ENCODE data around the gene SLCO4A1. TPM values are rescaled to one million over a fixed set of nuclear protein-coding genes. Genes with fewer than 3 reads are reported as not detected.

The SLCO4A1 gene
- total RNA-seq, 1 donor from 2014 or later: 0.11 TPM

GRCh38 chr20:62606551-62607201 lies 35.6 kb upstream of the SLCO4A1 start:
- DNase-seq (ENCODE audit: low read depth): peak; percentile 56

DNA sequence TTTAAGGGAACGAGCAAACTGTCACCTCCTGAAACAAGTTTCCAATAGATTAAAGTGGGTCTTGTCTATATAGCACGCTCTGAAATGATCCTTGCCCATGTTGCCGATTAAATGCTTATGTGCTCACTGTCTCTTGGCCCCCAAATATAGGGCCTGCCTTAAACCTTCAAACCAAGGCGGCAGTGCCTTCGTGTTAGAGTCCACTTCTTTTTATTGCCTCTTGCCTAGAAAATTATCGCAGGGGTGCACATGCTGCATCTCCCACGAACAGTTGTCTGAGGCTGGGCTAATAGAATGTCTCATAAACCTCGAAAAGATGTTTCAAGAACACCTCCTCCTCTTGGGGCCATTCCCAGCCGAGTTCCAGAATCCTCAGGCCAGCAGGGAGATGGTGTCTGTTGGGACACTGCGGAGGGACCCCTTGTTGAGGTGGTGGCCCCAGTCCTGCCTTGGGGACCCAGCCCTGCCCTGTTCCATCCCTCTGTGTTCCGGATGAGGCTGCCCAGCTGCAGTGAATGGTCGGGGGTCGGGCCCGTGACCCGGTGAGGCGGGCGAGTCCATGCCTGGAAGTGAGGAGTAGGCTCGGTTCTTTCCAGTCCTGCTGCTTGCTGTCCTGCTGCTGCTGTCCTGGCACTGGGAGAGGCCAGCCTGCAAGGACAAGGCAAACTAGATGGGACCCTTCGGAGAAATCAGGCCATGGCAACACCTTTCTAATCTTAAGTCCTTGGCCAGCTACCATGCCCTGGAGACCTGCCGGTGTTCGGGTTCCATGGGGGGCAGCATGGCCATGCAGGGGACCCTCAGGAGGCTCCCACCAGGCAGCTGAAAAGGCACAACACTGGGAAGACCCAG lies 34.7 kb upstream of the SLCO4A1 start:
- DNase-seq (ENCODE audit: low read depth): peak; percentile 65

GRCh38 chr20:62608218-62608565 lies 34.1 kb upstream of the SLCO4A1 start:
- DNase-seq (ENCODE audit: low read depth): no peak

GRCh38 chr20:62609279-62609720 lies 33.0 kb upstream of the SLCO4A1 start:
- DNase-seq (ENCODE audit: low read depth): no peak

DNA sequence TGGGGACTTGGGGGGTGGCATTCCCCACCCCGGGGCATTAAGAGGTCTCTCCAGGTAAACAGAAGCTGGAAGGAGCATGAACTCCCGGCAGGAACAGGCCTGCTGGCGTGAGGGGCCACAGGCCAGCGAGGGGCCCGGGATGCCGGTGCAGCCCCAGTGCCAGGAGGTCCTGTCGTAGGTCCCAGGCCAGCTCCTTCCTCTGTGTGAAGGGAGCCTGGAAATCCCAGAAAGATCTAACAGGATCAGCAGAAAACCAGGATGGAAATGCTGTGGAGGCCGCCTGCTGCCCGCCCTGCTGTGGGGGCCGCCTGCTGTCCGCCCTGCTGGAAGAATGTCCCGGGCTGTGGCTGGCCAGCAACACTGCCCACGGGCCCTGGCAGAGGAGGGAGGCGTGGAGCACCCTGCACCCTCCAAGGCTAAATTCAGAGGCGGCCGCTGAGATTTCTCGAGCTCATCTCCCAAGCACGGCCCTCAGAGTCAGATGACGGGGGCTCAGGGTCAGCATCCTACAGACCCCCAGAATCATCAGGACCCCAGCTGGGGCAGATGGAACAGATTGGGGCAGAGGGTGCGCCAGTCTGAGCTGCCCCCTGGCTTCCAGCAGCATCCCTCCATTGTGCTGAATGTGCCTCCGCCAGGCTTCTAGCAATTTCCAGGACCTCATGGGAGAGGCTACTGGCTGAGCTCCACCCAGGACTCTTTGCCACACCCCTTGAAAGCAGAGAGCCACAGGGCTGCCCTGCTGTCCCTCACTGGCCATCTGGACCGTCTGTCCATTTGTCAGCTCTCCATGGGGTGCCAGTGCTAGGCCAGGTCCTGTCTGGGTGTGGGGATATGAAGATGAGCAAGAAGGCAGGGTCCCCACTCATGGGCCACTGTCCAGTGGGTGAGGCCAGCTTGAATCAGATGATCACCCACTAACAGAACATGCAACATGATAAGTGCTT lies 32.2 kb upstream of the SLCO4A1 start:
- no peak for DNase-seq (ENCODE audit: low read depth)

- DNase-seq (ENCODE audit: low read depth): no peak
These were observed 31.3 kb upstream of the SLCO4A1 start for GRCh38 chr20:62611012-62611411.

GRCh38 chr20:62611819-62612218 lies 30.5 kb upstream of the SLCO4A1 start:
- DNase-seq (ENCODE audit: low read depth): no peak

GRCh38 chr20:62614085-62614960 lies 28.0 kb upstream of the SLCO4A1 start:
- DNase-seq (ENCODE audit: low read depth): no peak

GRCh38 chr20:62614961-62615680 lies 27.2 kb upstream of the SLCO4A1 start:
- DNase-seq (ENCODE audit: low read depth): no peak

GRCh38 chr20:62615750-62616251 lies 26.5 kb upstream of the SLCO4A1 start:
- no peak for DNase-seq (ENCODE audit: low read depth)

GRCh38 chr20:62616728-62617621 lies 25.3 kb upstream of the SLCO4A1 start:
- peak; percentile 65 for DNase-seq (ENCODE audit: low read depth)

DNA sequence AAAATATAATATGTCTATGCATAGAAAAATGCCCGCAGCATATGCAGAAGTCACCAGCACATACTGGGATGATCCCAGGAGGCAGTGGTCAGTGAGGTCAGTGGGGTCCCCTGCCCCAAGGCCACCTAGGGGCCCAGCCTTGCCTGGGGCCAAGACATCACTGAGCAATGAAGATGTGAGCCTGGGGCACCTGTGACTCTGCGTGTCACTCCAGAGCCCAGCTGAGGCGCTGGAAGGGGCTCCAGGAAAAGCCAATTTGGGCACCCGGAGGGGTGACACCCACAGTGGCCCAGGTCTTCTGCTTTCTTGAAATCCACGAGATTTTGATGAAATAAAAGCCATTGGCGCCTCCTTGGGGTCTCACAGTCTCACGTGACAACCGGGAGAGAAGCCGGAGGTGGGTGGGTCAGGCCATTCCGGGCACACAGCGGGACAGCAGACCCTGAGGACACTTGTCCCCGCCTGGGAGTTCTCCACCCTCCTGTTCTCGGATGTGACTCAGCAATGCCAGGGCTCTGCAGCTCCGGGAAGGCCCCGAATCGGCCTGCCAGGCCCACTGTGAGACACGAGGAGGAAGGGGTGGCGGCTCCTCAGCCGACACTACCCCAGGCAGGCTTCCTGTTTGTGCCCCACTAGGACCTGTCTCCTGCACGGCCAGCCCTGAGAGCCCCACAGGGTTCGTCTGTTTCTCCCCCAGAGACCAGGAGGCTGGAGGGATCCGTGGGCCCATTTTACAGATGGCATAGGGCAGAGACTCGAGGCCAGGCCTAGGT lies 24.4 kb upstream of the SLCO4A1 start:
- no peak for DNase-seq (ENCODE audit: low read depth)

GRCh38 chr20:62618611-62619529 lies 23.4 kb upstream of the SLCO4A1 start:
- no peak for DNase-seq (ENCODE audit: low read depth)

DNA sequence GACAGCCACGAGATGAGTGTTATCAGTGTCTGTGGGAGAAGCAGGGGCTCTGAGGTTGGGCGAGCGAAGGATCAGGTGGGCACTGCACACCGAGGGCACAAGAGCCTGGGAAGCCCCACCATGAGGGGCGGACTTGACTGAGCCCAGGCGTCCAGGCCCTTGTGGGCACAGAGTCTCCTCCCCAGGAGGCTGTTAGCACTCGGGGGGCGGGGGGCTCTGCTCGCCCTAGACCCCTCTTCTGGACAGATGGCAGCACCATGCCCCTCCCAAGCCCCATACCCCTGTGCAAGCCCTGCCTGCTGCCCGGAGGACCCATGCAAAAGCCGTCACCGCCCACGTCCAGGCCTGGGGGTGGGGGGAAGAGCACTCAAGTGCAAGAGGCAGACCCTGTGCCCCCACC lies 21.7 kb upstream of the SLCO4A1 start:
- no peak for DNase-seq (ENCODE audit: low read depth)

DNA sequence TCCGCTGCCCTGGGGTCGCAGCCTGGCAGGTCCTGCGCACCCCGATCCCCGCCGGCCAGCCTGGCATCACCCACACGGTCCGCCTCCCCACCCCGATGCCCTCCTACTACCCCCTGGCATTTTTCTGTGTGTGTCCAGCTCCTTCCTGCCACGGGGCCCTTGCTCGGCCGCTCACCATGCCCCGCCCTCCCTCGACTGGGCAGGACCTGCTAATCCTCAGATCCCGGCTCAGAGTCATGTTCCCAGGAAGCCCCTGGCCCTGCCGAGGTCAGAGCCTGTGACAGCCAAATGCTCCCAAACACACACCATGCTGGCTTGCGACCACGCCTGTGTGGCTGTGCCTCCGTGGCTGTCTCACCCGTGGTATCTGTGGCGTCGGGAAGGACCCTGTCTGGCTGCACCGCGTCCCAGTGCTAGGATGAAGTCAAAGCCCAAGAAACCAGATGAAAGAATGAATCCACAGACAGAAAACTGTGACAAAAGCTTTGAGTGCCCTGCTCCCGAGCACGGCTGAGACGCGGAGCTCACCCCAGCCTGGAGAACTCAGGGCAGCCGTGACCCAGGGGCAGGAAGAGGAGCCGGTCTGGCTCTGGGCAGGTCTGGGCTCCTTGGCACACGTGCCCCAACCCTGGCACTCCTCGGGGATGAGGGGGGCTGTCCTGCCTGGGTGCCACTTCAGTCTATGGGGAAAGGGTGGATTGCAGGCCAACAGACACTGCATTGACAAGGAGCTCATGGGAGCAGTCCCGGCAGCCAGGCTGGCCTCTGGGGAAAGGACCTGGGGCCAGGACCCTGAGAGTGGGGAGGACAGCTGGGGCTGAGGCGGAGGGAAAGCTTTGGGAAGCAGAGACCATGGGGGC lies 20.8 kb upstream of the SLCO4A1 start:
- no peak for DNase-seq (ENCODE audit: low read depth)

Measured in myocyte (in vitro differentiated cells).